ENCODE data around the gene ATP8B1. TPM values are rescaled to one million over a fixed set of nuclear protein-coding genes. Genes with fewer than 3 reads are reported as not detected.

Gene ATP8B1
- total RNA-seq, 1 experiment from 2014 or later, result 1.1 TPM

- Histone ChIP-seq H3K23ac (ENCODE audit: insufficient read length, low read depth, low read length) (no peak overlapping the region), H2BK20ac (ENCODE audit: low read depth, low read length, poor library complexity, severe bottlenecking) (no peak overlapping the region), H3K9me3 (ENCODE audit: control insufficient read depth, low read depth, low read length) (no peaks in the 10 kb centered on the region), H3K18ac (ENCODE audit: insufficient read length, low read depth, low read length) (no peak overlapping the region), H2BK120ac (ENCODE audit: low read depth, low read length, poor library complexity, severe bottlenecking) (no peak overlapping the region), H2AK5ac (ENCODE audit: insufficient read length, low read length) (no peak overlapping the region), H3K14ac (ENCODE audit: insufficient read depth, low read length) (no peak overlapping the region), H2BK12ac (ENCODE audit: insufficient read length, low read depth, low read length) (no peak overlapping the region), H3K4me1 (ENCODE audit: insufficient read depth, low read length) (peaks cover 2% of the 10 kb centered on the region; the same call in 1 of the 2 replicates), H3K4me2 (ENCODE audit: insufficient read depth, insufficient read length, low read length) (no peak overlapping the region), H3T11ph (ENCODE audit: low read length) (no peak overlapping the region), H4K20me1 (ENCODE audit: control insufficient read depth, insufficient read depth, insufficient read length) (no peaks in the 10 kb centered on the region), H4K8ac (replicated peaks; ENCODE audit: insufficient read length, low read depth, low read length) (no peak overlapping the region), H4K91ac (ENCODE audit: insufficient read length, low read depth, low read length) (no peak overlapping the region), H3K9ac (ENCODE audit: extremely low read depth, insufficient read length, low read length) (no peak overlapping the region), H3K4ac (ENCODE audit: low read depth, low read length) (no peak overlapping the region), H3K27me3 (ENCODE audit: insufficient read depth, low read length) (no peaks in the 10 kb centered on the region), H2BK15ac (ENCODE audit: low read depth, low read length) (no peak overlapping the region), H3K79me1 (ENCODE audit: insufficient read depth, low read depth, low read length, poor library complexity, severe bottlenecking) (no peaks in the 10 kb centered on the region), H3K23me2 (ENCODE audit: insufficient read length, low read depth, low read length, poor library complexity, severe bottlenecking) (no peaks in the 10 kb centered on the region), H4K5ac (ENCODE audit: insufficient read length, low read depth, low read length) (no peak overlapping the region), H3K56ac (ENCODE audit: insufficient read length, low read depth, low read length) (no peak overlapping the region), H2BK5ac (ENCODE audit: insufficient read length, low read length) (no peak overlapping the region), H2AFZ (ENCODE audit: low read length) (no peak overlapping the region), H3K79me2 (ENCODE audit: insufficient read depth, low read length) (no peaks in the 10 kb centered on the region), H3K27ac (ENCODE audit: insufficient read length, low read depth, low read length) (no peak overlapping the region)
- no CpG with 5 or more reads among the region's 5 CpGs for WGBS (ENCODE audit: extremely low coverage, insufficient read length, low lambda C conversion rate)
- peaks cover 10% of the 10 kb centered on the region for H3K27me3 Mint-ChIP-seq (ENCODE audit: low read depth)
- no peak overlapping the region for H3K27ac Mint-ChIP-seq
- H3K4me3 Mint-ChIP-seq, result no peak overlapping the region
- TF ChIP-seq CTCF (conservative IDR thresholded peaks at IDR 0.05), result no peak
- peaks cover 3 to 8% of the 10 kb centered on the region in 2 experiments; a peak in 2 of 4 replicates for H3K4me1 Mint-ChIP-seq
- H3K36me3 Mint-ChIP-seq (ENCODE audit: insufficient read depth in 1 of 3, low read depth in 3 of 3), result peaks cover 0 to 2% (median 0%) of the 10 kb centered on the region in 3 experiments; a peak in 2 of 7 replicates
- peaks cover 2 to 4% of the 10 kb centered on the region in 2 experiments; a peak in 2 of 5 replicates for H3K9me3 Mint-ChIP-seq
- no peak for DNase-seq
Observed at GRCh38 chr18:57791192-57791591, 11.9 kb downstream of the ATP8B1 start.

Data from H9 (cell line).